ENCODE results near the gene ACTL7A.
"Not testable (repeated sequence)": the region's sequence is repeated elsewhere in the genome, so short reads cannot be mapped to it uniquely, and the experiment has no call there.

ACTL7A gene

GRCh38 chr9:108836781-108837180 lies 25.3 kb upstream of the ACTL7A start:
- DNase-seq (ENCODE audit: extremely low spot score), result no peak
- TF ChIP-seq, protein P1, sequence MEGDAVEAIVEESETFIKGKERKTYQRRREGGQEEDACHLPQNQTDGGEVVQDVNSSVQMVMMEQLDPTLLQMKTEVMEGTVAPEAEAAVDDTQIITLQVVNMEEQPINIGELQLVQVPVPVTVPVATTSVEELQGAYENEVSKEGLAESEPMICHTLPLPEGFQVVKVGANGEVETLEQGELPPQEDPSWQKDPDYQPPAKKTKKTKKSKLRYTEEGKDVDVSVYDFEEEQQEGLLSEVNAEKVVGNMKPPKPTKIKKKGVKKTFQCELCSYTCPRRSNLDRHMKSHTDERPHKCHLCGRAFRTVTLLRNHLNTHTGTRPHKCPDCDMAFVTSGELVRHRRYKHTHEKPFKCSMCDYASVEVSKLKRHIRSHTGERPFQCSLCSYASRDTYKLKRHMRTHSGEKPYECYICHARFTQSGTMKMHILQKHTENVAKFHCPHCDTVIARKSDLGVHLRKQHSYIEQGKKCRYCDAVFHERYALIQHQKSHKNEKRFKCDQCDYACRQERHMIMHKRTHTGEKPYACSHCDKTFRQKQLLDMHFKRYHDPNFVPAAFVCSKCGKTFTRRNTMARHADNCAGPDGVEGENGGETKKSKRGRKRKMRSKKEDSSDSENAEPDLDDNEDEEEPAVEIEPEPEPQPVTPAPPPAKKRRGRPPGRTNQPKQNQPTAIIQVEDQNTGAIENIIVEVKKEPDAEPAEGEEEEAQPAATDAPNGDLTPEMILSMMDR (IDR thresholded peaks at IDR 0.05; ENCODE audit: control extremely low read depth, extremely low read depth, low read depth, missing control alignments), result no peak
- CTCF ChIA-PET, result interaction anchor here (0.8 to 1.4 kb wide), 5 partner anchors 9 to 69 kb away, joined by 3 to 4 read pairs (median 4); no protein-coding TSS in a partner anchor
- POLR2A ChIA-PET, result interaction anchor here (0.5 kb wide), 1 partner anchor 1099 kb away, joined by 5 read pairs; no protein-coding TSS in a partner anchor

DNA sequence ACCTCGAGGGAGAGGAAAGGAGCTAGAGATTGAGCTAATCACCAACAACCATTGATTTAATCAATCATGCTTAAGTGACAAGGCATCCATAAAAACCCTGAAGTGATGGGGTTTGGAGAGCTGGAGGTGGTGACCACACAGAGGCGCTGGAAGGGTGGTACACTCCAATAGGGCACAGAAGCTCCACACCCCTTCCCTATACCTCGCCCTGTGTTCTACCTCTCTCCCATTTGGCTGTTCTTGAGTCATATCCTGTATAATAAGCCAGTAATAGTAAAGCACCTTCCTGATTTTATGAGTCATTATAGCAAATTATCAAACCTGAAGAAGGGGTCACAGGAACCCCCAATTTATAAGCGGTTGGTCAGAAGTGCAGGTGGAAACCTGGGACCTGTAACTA lies 24.5 kb upstream of the ACTL7A start:
- DNase-seq (ENCODE audit: extremely low spot score), result no peak
- TF ChIP-seq, protein P1 (IDR thresholded peaks at IDR 0.05; ENCODE audit: control extremely low read depth, extremely low read depth, low read depth, missing control alignments), result no peak
- ChIA-PET POLR2A (no interaction called here), CTCF (interaction anchor here (0.8 to 1.4 kb wide), 2 partner anchors 13 to 16 kb away, joined by 3 to 4 read pairs; no protein-coding TSS in a partner anchor)

- ChIA-PET CTCF (interaction anchor here (1.4 kb wide), 1 partner anchor 16 kb away, joined by 4 read pairs; no protein-coding TSS in a partner anchor), POLR2A (no interaction called here)
- TF ChIP-seq, protein P1 (IDR thresholded peaks at IDR 0.05; ENCODE audit: control extremely low read depth, extremely low read depth, low read depth, missing control alignments), result no peak
- no peak for DNase-seq (ENCODE audit: extremely low spot score)
Observed at GRCh38 chr9:108838017-108838416, 24.0 kb upstream of the ACTL7A start.

- POLR2A ChIA-PET; DNase-seq (ENCODE audit: extremely low spot score); CTCF ChIA-PET: not testable (repeated sequence)
Observed at GRCh38 chr9:108839561-108839960, 22.5 kb upstream of the ACTL7A start.

- TF ChIP-seq, protein P1 (IDR thresholded peaks at IDR 0.05; ENCODE audit: control extremely low read depth, extremely low read depth, low read depth, missing control alignments), result no peak
- no peak for DNase-seq (ENCODE audit: extremely low spot score)
- POLR2A ChIA-PET, result no interaction called here
- CTCF ChIA-PET, result interaction anchor here (0.7 kb wide), 1 partner anchor 12 kb away, joined by 3 read pairs; no protein-coding TSS in a partner anchor
Observed at GRCh38 chr9:108842610-108843295, 19.3 kb upstream of the ACTL7A start.

DNA sequence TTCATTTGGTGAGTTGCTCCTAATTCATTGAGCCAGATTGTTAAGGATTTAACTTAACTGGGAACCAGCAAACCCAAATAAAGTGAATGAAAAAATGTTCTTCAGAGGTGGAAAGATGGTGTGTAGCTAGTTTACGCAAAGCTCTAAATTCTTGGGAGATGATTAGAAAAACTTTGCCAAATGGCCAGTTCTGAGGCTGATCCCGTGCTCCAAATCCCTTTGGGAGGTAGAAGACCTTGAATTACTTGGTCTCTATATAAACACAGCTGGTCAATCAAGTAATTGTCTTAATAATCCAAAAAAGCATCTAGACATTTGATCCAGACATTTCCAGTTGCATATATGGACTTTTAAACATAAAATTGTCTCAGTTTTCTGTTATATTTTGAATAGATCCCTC lies 17.7 kb upstream of the ACTL7A start:
- TF ChIP-seq, protein P1 (IDR thresholded peaks at IDR 0.05; ENCODE audit: control extremely low read depth, extremely low read depth, low read depth, missing control alignments), result no peak
- CTCF ChIA-PET, result interaction anchor here (0.5 to 1.2 kb wide), 2 partner anchors 8 to 55 kb away, joined by 3 read pairs; no protein-coding TSS in a partner anchor

GRCh38 chr9:108844856-108845255 lies 17.2 kb upstream of the ACTL7A start:
- TF ChIP-seq, protein P1 (IDR thresholded peaks at IDR 0.05; ENCODE audit: control extremely low read depth, extremely low read depth, low read depth, missing control alignments), result no peak
- CTCF ChIA-PET, result interaction anchor here (1.2 kb wide), 1 partner anchor 9 kb away, joined by 3 read pairs; no protein-coding TSS in a partner anchor
- POLR2A ChIA-PET, result no interaction called here
- no peak for DNase-seq (ENCODE audit: extremely low spot score)

More for the DNA sequence above, 17.7 kb upstream of the ACTL7A start:
- DNase-seq (ENCODE audit: extremely low spot score), result no peak
- POLR2A ChIA-PET, result no interaction called here
